Keratinocyte (primary cell): ENCODE data around the gene ZSCAN1. TPM values are rescaled to one million over a fixed set of nuclear protein-coding genes. Genes with fewer than 3 reads are reported as not detected.

Source experiments
- DNase-seq: peaks from one replicate; pipeline ENCODE4 v3.0.0-alpha.2; 2011; ENCODE audit warnings: low read depth, missing footprints, low spot score
- FAIRE-seq: peaks from 2 replicates; lab custom pipeline; 2011; peaks lifted over from hg19 to GRCh38; lab: Jason Lieb, UNC
- H2AFZ ChIP-seq: 2 replicates; pipeline ENCODE4 v1.6.0; 2012; ENCODE audit warnings: low read length, control low read depth, inconsistent platforms; ENCODE audit not compliant: control insufficient read depth
- H3K27ac ChIP-seq: 2 replicates; pipeline ENCODE4 v1.5.1; 2011; ENCODE audit warnings: low read length; ENCODE audit not compliant: control insufficient read depth, insufficient read depth
- H3K27me3 ChIP-seq: 3 replicates; pipeline ENCODE4 v1.6.0; 2011; ENCODE audit warnings: low read length; ENCODE audit not compliant: control insufficient read depth, insufficient read depth; ENCODE audit errors: extremely low read depth
- H3K36me3 ChIP-seq, 2 experiments: 2 replicates in 1 of 2; 3 replicates in 1 of 2; pipeline ENCODE4 v1.5.1; 2011; ENCODE audit warnings: low read length in 2 of 2, mild to moderate bottlenecking in 1 of 2; ENCODE audit not compliant: control insufficient read depth in 2 of 2, insufficient read depth in 2 of 2; ENCODE audit errors: extremely low read depth in 1 of 2
- H3K4me1 ChIP-seq: 3 replicates; pipeline ENCODE4 v1.5.1; 2011; ENCODE audit warnings: low read length; ENCODE audit not compliant: control insufficient read depth, insufficient read depth; ENCODE audit errors: extremely low read depth
- H3K4me2 ChIP-seq: 3 replicates; pipeline ENCODE4 v1.6.0; 2011; ENCODE audit warnings: low read depth, low read length; ENCODE audit not compliant: control insufficient read depth, insufficient read depth; ENCODE audit errors: extremely low read depth
- H3K4me3 ChIP-seq, 3 experiments: fragments of 200-600 bp in 1 of 3; sonication (generic) in 1 of 3; 2 replicates in 2 of 3; 3 replicates in 1 of 3; pipeline ENCODE4 v1.5.1; 2011 to 2016; ENCODE audit warnings: low read length in 3 of 3, mild to moderate bottlenecking in 3 of 3, control low read depth in 2 of 3, inconsistent platforms in 1 of 3, low read depth in 1 of 3, mixed read lengths in 1 of 3, mixed run types in 1 of 3, moderate library complexity in 1 of 3; ENCODE audit not compliant: control insufficient read depth in 2 of 3, insufficient read depth in 2 of 3; ENCODE audit errors: extremely low read depth in 1 of 3
- H3K79me2 ChIP-seq: 2 replicates; pipeline ENCODE4 v1.6.0; 2012; ENCODE audit warnings: low read length; ENCODE audit not compliant: control insufficient read depth, insufficient read depth
- H3K9ac ChIP-seq: 3 replicates; pipeline ENCODE4 v1.6.0; 2011; ENCODE audit warnings: low read length; ENCODE audit not compliant: control insufficient read depth, insufficient read depth; ENCODE audit errors: extremely low read depth
- H3K9me1 ChIP-seq: 3 replicates; pipeline ENCODE4 v1.6.0; 2011; ENCODE audit warnings: low read length; ENCODE audit not compliant: control insufficient read depth, insufficient read depth; ENCODE audit errors: extremely low read depth
- H3K9me3 ChIP-seq: 2 replicates; pipeline ENCODE4 v1.5.1; 2012; ENCODE audit warnings: low read depth, low read length; ENCODE audit not compliant: control insufficient read depth
- H4K20me1 ChIP-seq: 3 replicates; pipeline ENCODE4 v1.6.0; 2011; ENCODE audit warnings: low read length; ENCODE audit not compliant: control insufficient read depth, insufficient read depth; ENCODE audit errors: extremely low read depth
- CTCF ChIP-seq, 3 experiments: IDR thresholded peaks in 1 of 3; conservative IDR thresholded peaks in 1 of 3; optimal IDR thresholded peaks in 1 of 3; 2 replicates in 2 of 3; 3 replicates in 1 of 3; pipeline versions ENCODE3 to v1.5.1; 2011; ENCODE audit warnings: low read length in 3 of 3, mild to moderate bottlenecking in 3 of 3, moderate library complexity in 2 of 3, control low read depth in 1 of 3, inconsistent platforms in 1 of 3; ENCODE audit not compliant: insufficient read depth in 2 of 3; ENCODE audit errors: extremely low read depth in 1 of 3
- EZH2 ChIP-seq: IDR thresholded peaks from one replicate; pipeline ENCODE4 v1.6.1; 2012; ENCODE audit warnings: inconsistent platforms, mild to moderate bottlenecking, low read length, moderate library complexity
- dilution Hi-C: fragments of 300-500 bp; cut with MboI; formaldehyde crosslinking; loops from one replicate; pipeline ENCODE4 v1.7.0; 2020; ENCODE audit warnings: low sequenced_read_pairs; ENCODE audit not compliant: extremely low pct_ligation_motif_present
- polyA plus RNA-seq, 5 experiments: library from polyadenylated mRNA; depleted of rRNA in 3 of 5; stranded (reverse) in 3 of 5; stranded (forward) in 1 of 5; unstranded in 1 of 5; fragments of >200 nt; gene quantifications; 1 replicate in 1 of 5; 2 replicates in 3 of 5; 3 replicates in 1 of 5; pipeline versions ENCODE4 v1.2.1 to v1.2.3, GENCODE V29; 2011 to 2012; ENCODE audit warnings: missing spikeins in 2 of 5, low read depth in 1 of 5, low replicate concordance in 1 of 5

The ZSCAN1 gene
- polyA plus RNA-seq, 1 donor (not counting 4 experiments of a cell fraction or from before 2014, with no cell fraction given) = not detected

- Histone ChIP-seq H3K27ac (no peak overlapping the region), H3K4me3 (no peak overlapping the region), H3K4me2 (no peak overlapping the region), H3K9me3 (peaks cover 18% of the 10 kb centered on the region), H3K9ac (no peak overlapping the region), H4K20me1 (no peaks in the 10 kb centered on the region), H3K9me1 (no peaks in the 10 kb centered on the region), H3K27me3 (no peaks in the 10 kb centered on the region), H3K79me2 (no peaks in the 10 kb centered on the region), H3K4me1 (no peaks in the 10 kb centered on the region), H3K36me3 (no peaks in the 10 kb centered on the region), H2AFZ (no peak overlapping the region)
- FAIRE-seq = no peak
- TF ChIP-seq EZH2 = no peak
- TF ChIP-seq CTCF (optimal IDR thresholded peaks at IDR 0.05 in 1 of 3, IDR thresholded peaks at IDR 0.05 in 1 of 3, conservative IDR thresholded peaks at IDR 0.05 in 1 of 3; ENCODE audit: extremely low read depth in 1 of 3, insufficient read depth in 2 of 3, low read length in 3 of 3) = no peak
- dilution Hi-C loops = no loop called here
- no peak for DNase-seq
Measured at GRCh38 chr19:58044886-58045285, 11.1 kb downstream of the ZSCAN1 start.

GRCh38 chr19:58045411-58046050 lies 11.7 kb downstream of the ZSCAN1 start:
- Histone ChIP-seq H4K20me1 (no peaks in the 10 kb centered on the region), H3K9ac (no peak overlapping the region), H3K4me2 (no peak overlapping the region), H2AFZ (no peak overlapping the region), H3K9me3 (peaks cover 16% of the 10 kb centered on the region), H3K4me1 (no peaks in the 10 kb centered on the region), H3K4me3 (no peak overlapping the region), H3K79me2 (no peaks in the 10 kb centered on the region), H3K36me3 (no peaks in the 10 kb centered on the region), H3K9me1 (no peaks in the 10 kb centered on the region), H3K27me3 (no peaks in the 10 kb centered on the region), H3K27ac (no peak overlapping the region)
- DNase-seq (no peak), FAIRE-seq (no peak)
- dilution Hi-C loops = no loop called here
- TF ChIP-seq CTCF (optimal IDR thresholded peaks at IDR 0.05 in 1 of 3, IDR thresholded peaks at IDR 0.05 in 1 of 3, conservative IDR thresholded peaks at IDR 0.05 in 1 of 3; ENCODE audit: extremely low read depth in 1 of 3, insufficient read depth in 2 of 3, low read length in 3 of 3) (no peak), EZH2 (no peak)
